Osteoblast (primary cell): ENCODE data around the gene PEX16. TPM values are rescaled to one million over a fixed set of nuclear protein-coding genes. Genes with fewer than 3 reads are reported as not detected.
A peak's percentile ranks its signal among the peaks of the same experiment; 100 is the strongest.

Experiments
- DNase-seq: peaks from one replicate; pipeline ENCODE4 v3.0.0; 2011; ENCODE audit warnings: low spot score, mixed read lengths; ENCODE audit not compliant: insufficient read length; ENCODE audit errors: missing footprints
- H2AFZ ChIP-seq: 2 replicates; pipeline ENCODE4 v1.6.0; 2011; ENCODE audit warnings: mild to moderate bottlenecking, low read length
- H3K27ac ChIP-seq: 2 replicates; pipeline ENCODE4 v1.5.1; 2011; ENCODE audit warnings: mild to moderate bottlenecking, low read depth, low read length, moderate library complexity
- H3K27me3 ChIP-seq: 2 replicates; pipeline ENCODE4 v1.6.0; 2012; ENCODE audit warnings: mild to moderate bottlenecking, control low read depth, inconsistent platforms, low read length, moderate library complexity; ENCODE audit not compliant: insufficient read depth
- H3K36me3 ChIP-seq: 2 replicates; pipeline ENCODE4 v1.5.1; 2011; ENCODE audit warnings: mild to moderate bottlenecking, low read length, control low read depth, moderate library complexity; ENCODE audit not compliant: insufficient read depth
- H3K4me1 ChIP-seq: 2 replicates; pipeline ENCODE4 v1.5.1; 2011; ENCODE audit warnings: mild to moderate bottlenecking, low read length, control low read depth, moderate library complexity; ENCODE audit not compliant: insufficient read depth
- H3K4me2 ChIP-seq: 2 replicates; pipeline ENCODE4 v1.6.0; 2011; ENCODE audit warnings: mild to moderate bottlenecking, low read length; ENCODE audit not compliant: insufficient read depth
- H3K4me3 ChIP-seq: fragments of 200-600 bp; sonication (generic); 3 replicates; pipeline ENCODE4 v1.5.1; 2012; ENCODE audit warnings: mild to moderate bottlenecking, low read length, inconsistent platforms; ENCODE audit not compliant: insufficient read depth
- H3K79me2 ChIP-seq: 2 replicates; pipeline ENCODE4 v1.6.0; 2012; ENCODE audit warnings: mild to moderate bottlenecking, low read length, control low read depth, inconsistent platforms; ENCODE audit not compliant: insufficient read depth
- H3K9me3 ChIP-seq: 2 replicates; pipeline ENCODE4 v1.5.1; 2011; ENCODE audit warnings: low read depth, low read length, control low read depth
- H4K20me1 ChIP-seq: 2 replicates; pipeline ENCODE4 v1.6.0; 2012; ENCODE audit warnings: mild to moderate bottlenecking, low read length, control low read depth; ENCODE audit not compliant: insufficient read depth
- CTCF ChIP-seq: IDR thresholded peaks from 2 replicates; pipeline ENCODE4 v1.5.1; 2011; ENCODE audit warnings: mild to moderate bottlenecking, low read depth, low read length, moderate library complexity; ENCODE audit errors: extremely low read depth
- total RNA-seq: library from RNA; depleted of rRNA; stranded (reverse); fragments of >200 nt; gene quantifications from 2 replicates; pipeline ENCODE4 v1.2.3, GENCODE V29; 2012

PEX16 gene
- total RNA-seq, 1 donor: 28.6 TPM

- no peaks in the 10 kb centered on the region for H3K4me1 ChIP-seq
- no peak overlapping the region for H3K27ac ChIP-seq
- no peak for TF ChIP-seq CTCF
- H2AFZ ChIP-seq: no peak overlapping the region
- no peaks in the 10 kb centered on the region for H3K9me3 ChIP-seq
- H3K27me3 ChIP-seq: peaks cover 7% of the 10 kb centered on the region
- H3K4me2 ChIP-seq: no peak overlapping the region
- H3K36me3 ChIP-seq: peaks cover 32% of the 10 kb centered on the region
- no peak overlapping the region for H3K4me3 ChIP-seq
- peak; percentile 61 for DNase-seq
- no peaks in the 10 kb centered on the region for H3K79me2 ChIP-seq
- peaks cover 9% of the 10 kb centered on the region for H4K20me1 ChIP-seq
These were observed 13.4 kb upstream of the PEX16 start for GRCh38 chr11:45930951-45931570.

DNA sequence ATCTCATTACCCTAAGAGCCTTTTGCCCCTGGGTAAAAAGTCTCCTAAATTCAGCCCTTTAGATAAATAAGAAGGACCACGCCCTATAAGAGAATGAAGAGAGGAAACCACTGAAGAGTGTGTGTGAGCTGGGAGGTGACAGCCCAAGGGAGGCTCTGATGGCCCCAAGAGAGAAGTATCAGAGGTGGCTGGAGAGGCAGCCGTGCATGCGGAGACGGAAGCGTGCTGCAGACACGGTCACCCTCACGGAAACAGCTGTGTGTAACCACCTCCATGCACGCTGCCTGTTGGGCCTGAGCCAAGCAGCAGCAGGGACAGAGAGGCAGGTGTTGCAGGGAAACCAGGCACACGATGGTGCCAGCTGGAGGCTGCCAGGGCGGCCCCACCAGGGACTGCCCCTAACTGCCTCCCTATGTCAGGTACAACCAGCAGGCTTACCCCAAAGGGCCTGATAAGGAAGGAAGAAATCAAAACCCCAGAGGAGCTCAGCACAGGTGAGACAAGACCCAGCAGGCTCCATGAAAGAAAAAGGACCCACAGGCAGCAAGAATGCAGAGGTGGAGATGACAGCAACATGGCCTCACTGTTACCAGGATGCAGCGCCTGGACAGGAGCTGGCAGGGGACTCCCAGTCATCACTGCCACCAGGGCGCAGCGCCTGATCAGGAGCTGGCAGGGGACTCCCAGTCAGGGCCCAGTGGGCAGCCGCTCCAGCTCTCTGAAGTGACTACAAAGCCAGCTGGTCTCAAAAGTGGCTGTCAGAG is 12.5 kb upstream of the PEX16 start:
- no peak for TF ChIP-seq CTCF
- Histone ChIP-seq H3K79me2 (no peaks in the 10 kb centered on the region), H3K27ac (no peak overlapping the region), H4K20me1 (peaks cover 7% of the 10 kb centered on the region), H3K36me3 (peaks cover 23% of the 10 kb centered on the region), H3K4me1 (no peaks in the 10 kb centered on the region), H3K27me3 (peaks cover 14% of the 10 kb centered on the region), H3K4me3 (no peak overlapping the region), H2AFZ (no peak overlapping the region), H3K4me2 (no peak overlapping the region), H3K9me3 (no peaks in the 10 kb centered on the region)
- peak; percentile 78 for DNase-seq

DNA sequence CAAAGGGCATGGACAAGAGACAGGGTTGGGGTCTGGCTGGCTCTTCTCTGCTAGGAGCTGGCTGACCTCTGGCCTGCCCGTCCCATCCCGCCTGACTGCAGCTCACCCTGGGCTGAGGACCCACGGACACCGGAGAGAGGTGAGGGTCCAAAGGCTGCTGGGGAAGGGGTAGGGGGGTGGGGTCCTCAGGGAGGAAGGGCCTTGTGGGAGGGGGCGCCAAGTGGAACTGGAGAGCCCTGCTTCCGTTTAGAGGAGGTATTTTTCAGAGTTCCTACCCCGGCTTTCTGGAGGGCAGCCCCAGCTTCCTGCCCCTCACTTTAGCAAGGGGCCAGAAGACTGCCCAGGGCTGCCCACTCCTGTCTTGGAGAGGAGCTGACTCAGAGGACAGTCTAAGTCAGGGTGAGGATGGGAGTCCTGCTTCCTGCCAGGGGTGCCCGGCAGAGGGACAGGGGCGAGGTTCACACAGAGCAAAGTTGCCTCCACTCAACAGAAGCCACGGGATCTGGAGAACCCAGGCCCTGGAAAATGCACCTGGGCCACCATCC is 11.9 kb upstream of the PEX16 start:
- peak; percentile 88 for DNase-seq
- H3K4me1 ChIP-seq: no peaks in the 10 kb centered on the region
- H3K36me3 ChIP-seq: peaks cover 17% of the 10 kb centered on the region
- H2AFZ ChIP-seq: no peak overlapping the region
- no peak for TF ChIP-seq CTCF
- no peak overlapping the region for H3K27ac ChIP-seq
- no peaks in the 10 kb centered on the region for H3K9me3 ChIP-seq
- H3K79me2 ChIP-seq: no peaks in the 10 kb centered on the region
- H3K27me3 ChIP-seq: peaks cover 20% of the 10 kb centered on the region
- peaks cover 5% of the 10 kb centered on the region for H4K20me1 ChIP-seq
- no peak overlapping the region for H3K4me3 ChIP-seq
- no peak overlapping the region for H3K4me2 ChIP-seq
